Activated CD8-positive, alpha-beta T cell treated with anti-CD3 and anti-CD28 coated beads, Interleukin-2, amount 10 ng/mL, durations not matched to agents 7 days and 5 days (primary cell): ENCODE results near the gene MAPK4. TPM values are rescaled to one million over a fixed set of nuclear protein-coding genes. Genes with fewer than 3 reads are reported as not detected.

Source experiments
- ATAC-seq: fragments of 150-1000 bp; cut with Tn5 transposase; one replicate; pipeline ENCODE4 v1.10.0; 2021; ENCODE audit warnings: moderate library complexity
- CTCF ChIA-PET: fragments of 350-600 bp; sonication (Branson Sonifier 250); formaldehyde crosslinking; loops from one replicate; lab custom pipeline; 2021; ENCODE audit warnings: antibody characterized with exemption; lab: Charles Lee
- POLR2A ChIA-PET: fragments of 350-600 bp; sonication (Branson Sonifier 250); formaldehyde crosslinking; loops from one replicate; lab custom pipeline; 2021; ENCODE audit warnings: antibody characterized with exemption; lab: Charles Lee
- DNase-seq: peaks from one replicate; pipeline ENCODE4 v3.0.0-alpha.2; 2020
- H3K27ac Mint-ChIP-seq: one replicate; pipeline ENCODE4 v1.8.0; 2021; ENCODE audit warnings: mild to moderate bottlenecking, mixed read lengths
- H3K27me3 Mint-ChIP-seq: one replicate; pipeline ENCODE4 v1.8.0; 2021; ENCODE audit warnings: low read depth, mixed read lengths
- H3K36me3 Mint-ChIP-seq: one replicate; pipeline ENCODE4 v1.8.0; 2021; ENCODE audit warnings: low read depth, mixed read lengths
- H3K4me1 Mint-ChIP-seq: one replicate; pipeline ENCODE4 v1.8.0; 2021; ENCODE audit warnings: low read depth, mixed read lengths
- H3K4me3 Mint-ChIP-seq: one replicate; pipeline ENCODE4 v1.8.0; 2021; ENCODE audit warnings: mild to moderate bottlenecking, mixed read lengths
- H3K9me3 Mint-ChIP-seq: one replicate; pipeline ENCODE4 v1.8.0; 2022; ENCODE audit warnings: mixed read lengths; ENCODE audit not compliant: insufficient read depth
- total RNA-seq, 2 experiments: library from RNA; stranded (reverse); gene quantifications; one replicate each; pipeline ENCODE4 v1.2.3, GENCODE V29; 2021

The MAPK4 gene
- total RNA-seq, 2 experiments from 2014 or later, result not detected

GRCh38 chr18:50611529-50611941, 51.6 kb downstream of the MAPK4 start:
- peaks cover 5% of the 10 kb centered on the region for H3K27me3 Mint-ChIP-seq
- no peak for ATAC-seq
- no peaks in the 10 kb centered on the region for H3K9me3 Mint-ChIP-seq
- POLR2A ChIA-PET, result no interaction called here
- no peak overlapping the region for H3K4me3 Mint-ChIP-seq
- no peaks in the 10 kb centered on the region for H3K4me1 Mint-ChIP-seq
- no peak overlapping the region for H3K27ac Mint-ChIP-seq
- CTCF ChIA-PET, result no interaction called here
- no peak for DNase-seq
- H3K36me3 Mint-ChIP-seq, result no peaks in the 10 kb centered on the region

GRCh38 chr18:50614838-50615237, 55.0 kb downstream of the MAPK4 start:
- no peaks in the 10 kb centered on the region for H3K4me1 Mint-ChIP-seq
- ChIA-PET CTCF (no interaction called here), POLR2A (no interaction called here)
- DNase-seq, result no peak
- ATAC-seq, result no peak
- H3K9me3 Mint-ChIP-seq, result no peaks in the 10 kb centered on the region
- no peaks in the 10 kb centered on the region for H3K36me3 Mint-ChIP-seq
- no peak overlapping the region for H3K4me3 Mint-ChIP-seq
- peaks cover 9% of the 10 kb centered on the region for H3K27me3 Mint-ChIP-seq
- H3K27ac Mint-ChIP-seq, result no peak overlapping the region

- ATAC-seq (no peak), DNase-seq (no peak)
- ChIA-PET CTCF (no interaction called here), POLR2A (no interaction called here)
- no peaks in the 10 kb centered on the region for H3K36me3 Mint-ChIP-seq
- peaks cover 9% of the 10 kb centered on the region for H3K27me3 Mint-ChIP-seq
- H3K9me3 Mint-ChIP-seq, result no peaks in the 10 kb centered on the region
- H3K27ac Mint-ChIP-seq, result no peak overlapping the region
- no peaks in the 10 kb centered on the region for H3K4me1 Mint-ChIP-seq
- H3K4me3 Mint-ChIP-seq, result no peak overlapping the region
Measured at GRCh38 chr18:50616484-50617048, 56.7 kb downstream of the MAPK4 start.

- H3K9me3 Mint-ChIP-seq, result no peaks in the 10 kb centered on the region
- H3K27me3 Mint-ChIP-seq, result peaks cover 14% of the 10 kb centered on the region
- DNase-seq (no peak), ATAC-seq (no peak)
- no peaks in the 10 kb centered on the region for H3K36me3 Mint-ChIP-seq
- CTCF ChIA-PET, result no interaction called here
- H3K27ac Mint-ChIP-seq, result no peak overlapping the region
- POLR2A ChIA-PET, result no interaction called here
- H3K4me3 Mint-ChIP-seq, result no peak overlapping the region
- H3K4me1 Mint-ChIP-seq, result no peaks in the 10 kb centered on the region
Measured at GRCh38 chr18:50619861-50620275, 60.0 kb downstream of the MAPK4 start.

GRCh38 chr18:50620319-50620718, 60.4 kb downstream of the MAPK4 start:
- POLR2A ChIA-PET, result no interaction called here
- CTCF ChIA-PET, result no interaction called here
- ATAC-seq (no peak), DNase-seq (no peak)
- H3K9me3 Mint-ChIP-seq, result no peaks in the 10 kb centered on the region
- no peaks in the 10 kb centered on the region for H3K36me3 Mint-ChIP-seq
- H3K4me3 Mint-ChIP-seq, result no peak overlapping the region
- no peaks in the 10 kb centered on the region for H3K4me1 Mint-ChIP-seq
- H3K27me3 Mint-ChIP-seq, result peaks cover 11% of the 10 kb centered on the region
- H3K27ac Mint-ChIP-seq, result no peak overlapping the region

GRCh38 chr18:50621366-50621765, 61.5 kb downstream of the MAPK4 start:
- no peak overlapping the region for H3K4me3 Mint-ChIP-seq
- no peaks in the 10 kb centered on the region for H3K4me1 Mint-ChIP-seq
- ATAC-seq, result no peak
- no peak for DNase-seq
- no peaks in the 10 kb centered on the region for H3K36me3 Mint-ChIP-seq
- POLR2A ChIA-PET, result no interaction called here
- CTCF ChIA-PET, result no interaction called here
- H3K27me3 Mint-ChIP-seq, result peaks cover 11% of the 10 kb centered on the region
- H3K27ac Mint-ChIP-seq, result no peak overlapping the region
- no peaks in the 10 kb centered on the region for H3K9me3 Mint-ChIP-seq

- ATAC-seq, result no peak
- ChIA-PET POLR2A (no interaction called here), CTCF (no interaction called here)
- Mint-ChIP-seq H3K27ac (no peak overlapping the region), H3K27me3 (peaks cover 11% of the 10 kb centered on the region), H3K4me3 (no peak overlapping the region), H3K36me3 (no peaks in the 10 kb centered on the region), H3K4me1 (no peaks in the 10 kb centered on the region), H3K9me3 (no peaks in the 10 kb centered on the region)
- no peak for DNase-seq
Measured at GRCh38 chr18:50622320-50622719, 62.4 kb downstream of the MAPK4 start.

- Mint-ChIP-seq H3K36me3 (no peaks in the 10 kb centered on the region), H3K27ac (no peak overlapping the region), H3K4me3 (no peak overlapping the region), H3K4me1 (no peaks in the 10 kb centered on the region), H3K9me3 (no peaks in the 10 kb centered on the region), H3K27me3 (peaks cover 11% of the 10 kb centered on the region)
- ATAC-seq (no peak), DNase-seq (no peak)
- ChIA-PET POLR2A (no interaction called here), CTCF (interaction anchor here (0.9 kb wide), 1 partner anchor 49 kb away, joined by 3 read pairs; no protein-coding TSS in a partner anchor)
Measured at GRCh38 chr18:50622865-50623393, 63.0 kb downstream of the MAPK4 start.

- CTCF ChIA-PET, result interaction anchor here (0.9 kb wide), 1 partner anchor 48 kb away, joined by 3 read pairs; no protein-coding TSS in a partner anchor
Measured at GRCh38 chr18:50623694-50624352, 63.9 kb downstream of the MAPK4 start.

GRCh38 chr18:50624981-50625380, 65.1 kb downstream of the MAPK4 start:
- CTCF ChIA-PET, result no interaction called here
- H3K27me3 Mint-ChIP-seq, result peaks cover 8% of the 10 kb centered on the region
- H3K27ac Mint-ChIP-seq, result no peak overlapping the region
- H3K4me1 Mint-ChIP-seq, result no peaks in the 10 kb centered on the region
- POLR2A ChIA-PET, result no interaction called here
- no peaks in the 10 kb centered on the region for H3K36me3 Mint-ChIP-seq
- ATAC-seq (no peak), DNase-seq (no peak)
- H3K4me3 Mint-ChIP-seq, result no peak overlapping the region
- H3K9me3 Mint-ChIP-seq, result no peaks in the 10 kb centered on the region

More at GRCh38 chr18:50623694-50624352, 63.9 kb downstream of the MAPK4 start:
- no peaks in the 10 kb centered on the region for H3K36me3 Mint-ChIP-seq
- H3K4me3 Mint-ChIP-seq, result no peak overlapping the region
- POLR2A ChIA-PET, result no interaction called here
- H3K4me1 Mint-ChIP-seq, result no peaks in the 10 kb centered on the region
- ATAC-seq (no peak), DNase-seq (no peak)
- H3K9me3 Mint-ChIP-seq, result no peaks in the 10 kb centered on the region
- peaks cover 8% of the 10 kb centered on the region for H3K27me3 Mint-ChIP-seq
- no peak overlapping the region for H3K27ac Mint-ChIP-seq

GRCh38 chr18:50626317-50626716, 66.4 kb downstream of the MAPK4 start:
- no peaks in the 10 kb centered on the region for H3K4me1 Mint-ChIP-seq
- ChIA-PET POLR2A (no interaction called here), CTCF (no interaction called here)
- no peak for DNase-seq
- H3K27ac Mint-ChIP-seq, result no peak overlapping the region
- H3K36me3 Mint-ChIP-seq, result no peaks in the 10 kb centered on the region
- no peak for ATAC-seq
- peaks cover 8% of the 10 kb centered on the region for H3K27me3 Mint-ChIP-seq
- no peak overlapping the region for H3K4me3 Mint-ChIP-seq
- H3K9me3 Mint-ChIP-seq, result no peaks in the 10 kb centered on the region

GRCh38 chr18:50627594-50628532, 68.0 kb downstream of the MAPK4 start:
- CTCF ChIA-PET, result no interaction called here
- H3K4me1 Mint-ChIP-seq, result no peaks in the 10 kb centered on the region
- H3K36me3 Mint-ChIP-seq, result no peaks in the 10 kb centered on the region
- POLR2A ChIA-PET, result no interaction called here
- peaks cover 5% of the 10 kb centered on the region for H3K27me3 Mint-ChIP-seq
- no peaks in the 10 kb centered on the region for H3K9me3 Mint-ChIP-seq
- ATAC-seq (no peak), DNase-seq (no peak)
- no peak overlapping the region for H3K4me3 Mint-ChIP-seq
- no peak overlapping the region for H3K27ac Mint-ChIP-seq
